SK-N-MC (cell line): Measurements from ENCODE around the gene KRT75.

Experiments
- EZH2 ChIP-seq: fragments of 200-600 bp; sonication (generic); IDR thresholded peaks from one replicate; pipeline ENCODE4 v1.6.1; 2017; ENCODE audit warnings: antibody characterized with exemption
- FOXP2 ChIP-seq: optimal IDR thresholded peaks from 2 replicates; pipeline ENCODE3; 2011; ENCODE audit warnings: mild to moderate bottlenecking, moderate library complexity; ENCODE audit not compliant: insufficient read depth; ENCODE audit errors: extremely low read length, control extremely low read depth
- POLR2AphosphoS5 ChIP-seq: IDR thresholded peaks from 2 replicates; pipeline ENCODE4 v1.6.1; 2012; ENCODE audit warnings: mild to moderate bottlenecking, low read depth, low read length, borderline replicate concordance

- no peak for TF ChIP-seq EZH2
- TF ChIP-seq POLR2AphosphoS5, result no peak
- no peak for TF ChIP-seq FOXP2
Measured at GRCh38 chr12:52428121-52428520, 6.0 kb downstream of the KRT75 start.
